ENCODE data around the gene AURKAIP1.
"Not testable (repeated sequence)": the region's sequence is repeated elsewhere in the genome, so short reads cannot be mapped to it uniquely, and the experiment has no call there.

The AURKAIP1 gene

GRCh38 chr1:1417396-1417795 lies 42.4 kb upstream of the AURKAIP1 start:
- not testable (repeated sequence) for H3K36me3 Mint-ChIP-seq (ENCODE audit: insufficient read depth); ATAC-seq (replicated peaks); DNase-seq; H3K4me1 Mint-ChIP-seq (ENCODE audit: low read depth in 2 of 2); H3K9me3 Mint-ChIP-seq; H3K27ac Mint-ChIP-seq; H3K4me3 Mint-ChIP-seq
- H3K27me3 Mint-ChIP-seq: peaks cover under 1 to 18% of the 10 kb centered on the region in 2 donors

GRCh38 chr1:1415751-1416150 lies 40.7 kb upstream of the AURKAIP1 start:
- H3K4me3 Mint-ChIP-seq: no peak overlapping the region
- DNase-seq: no peak
- H3K9me3 Mint-ChIP-seq: no peaks in the 10 kb centered on the region
- H3K27ac Mint-ChIP-seq: no peak overlapping the region
- peaks cover 0 to 4% of the 10 kb centered on the region in 2 donors for H3K27me3 Mint-ChIP-seq
- no peaks in the 10 kb centered on the region for H3K4me1 Mint-ChIP-seq (ENCODE audit: low read depth in 2 of 2)
- no peaks in the 10 kb centered on the region for H3K36me3 Mint-ChIP-seq (ENCODE audit: insufficient read depth)
- ATAC-seq (replicated peaks): no peak

- not testable (repeated sequence) for H3K4me3 Mint-ChIP-seq; ATAC-seq (replicated peaks)
These were observed 37.4 kb upstream of the AURKAIP1 start for GRCh38 chr1:1412311-1412902.

DNA sequence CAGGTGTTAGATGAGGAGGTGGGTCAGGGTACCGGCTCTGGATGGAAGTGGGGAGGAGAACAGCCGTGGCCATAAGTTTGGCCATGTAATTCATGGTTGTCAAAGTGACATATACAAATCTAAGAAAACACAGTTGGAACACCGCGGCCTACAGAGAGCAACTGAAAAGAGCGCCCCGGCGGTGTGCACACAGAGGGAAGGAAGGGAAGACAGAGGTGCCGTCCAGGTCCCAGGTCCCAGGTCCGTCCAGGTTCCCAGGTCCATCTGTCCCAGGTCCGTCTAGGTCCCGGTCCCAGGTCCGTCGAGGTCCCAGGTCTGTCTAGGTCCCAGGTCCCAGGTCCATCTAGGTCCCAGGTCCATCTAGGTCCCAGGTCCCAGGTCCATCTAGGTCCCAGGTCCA lies 36.6 kb upstream of the AURKAIP1 start:
- Mint-ChIP-seq H3K27ac (peak overlapping the region in 1 of 2 donors; percentile 31), H3K4me3 (no peak overlapping the region), H3K27me3 (no peaks in the 10 kb centered on the region), H3K4me1 (ENCODE audit: low read depth in 2 of 2) (peaks cover 4 to 8% of the 10 kb centered on the region in 2 donors), H3K9me3 (no peaks in the 10 kb centered on the region), H3K36me3 (ENCODE audit: insufficient read depth) (peaks cover 10% of the 10 kb centered on the region)
- no peak for ATAC-seq (replicated peaks)
- no peak for DNase-seq

More at GRCh38 chr1:1412311-1412902, 37.4 kb upstream of the AURKAIP1 start:
- not testable (repeated sequence) for H3K36me3 Mint-ChIP-seq (ENCODE audit: insufficient read depth); H3K9me3 Mint-ChIP-seq; H3K4me1 Mint-ChIP-seq (ENCODE audit: low read depth in 2 of 2); DNase-seq; H3K27me3 Mint-ChIP-seq; H3K27ac Mint-ChIP-seq

GRCh38 chr1:1410238-1410637 lies 35.2 kb upstream of the AURKAIP1 start:
- not testable (repeated sequence) for H3K4me3 Mint-ChIP-seq; ATAC-seq (replicated peaks); DNase-seq; H3K27ac Mint-ChIP-seq; H3K27me3 Mint-ChIP-seq; H3K9me3 Mint-ChIP-seq
- Mint-ChIP-seq H3K4me1 (ENCODE audit: low read depth in 2 of 2) (peaks cover 8 to 14% of the 10 kb centered on the region in 2 donors), H3K36me3 (ENCODE audit: insufficient read depth) (peaks cover 23% of the 10 kb centered on the region)

- Mint-ChIP-seq H3K4me1 (ENCODE audit: low read depth in 2 of 2) (peaks cover 15 to 18% of the 10 kb centered on the region in 2 donors), H3K4me3 (peak overlapping the region; percentile 88 to 90), H3K36me3 (ENCODE audit: insufficient read depth) (peaks cover 48% of the 10 kb centered on the region), H3K27ac (peak overlapping the region; percentile 91 to 95), H3K9me3 (no peaks in the 10 kb centered on the region), H3K27me3 (no peaks in the 10 kb centered on the region)
- ATAC-seq (replicated peaks) (peak; percentile 21), DNase-seq (peak in 2 of 3 experiments; percentile 16 to 23)
These were observed 32.8 kb upstream of the AURKAIP1 start for GRCh38 chr1:1407636-1408318.

DNA sequence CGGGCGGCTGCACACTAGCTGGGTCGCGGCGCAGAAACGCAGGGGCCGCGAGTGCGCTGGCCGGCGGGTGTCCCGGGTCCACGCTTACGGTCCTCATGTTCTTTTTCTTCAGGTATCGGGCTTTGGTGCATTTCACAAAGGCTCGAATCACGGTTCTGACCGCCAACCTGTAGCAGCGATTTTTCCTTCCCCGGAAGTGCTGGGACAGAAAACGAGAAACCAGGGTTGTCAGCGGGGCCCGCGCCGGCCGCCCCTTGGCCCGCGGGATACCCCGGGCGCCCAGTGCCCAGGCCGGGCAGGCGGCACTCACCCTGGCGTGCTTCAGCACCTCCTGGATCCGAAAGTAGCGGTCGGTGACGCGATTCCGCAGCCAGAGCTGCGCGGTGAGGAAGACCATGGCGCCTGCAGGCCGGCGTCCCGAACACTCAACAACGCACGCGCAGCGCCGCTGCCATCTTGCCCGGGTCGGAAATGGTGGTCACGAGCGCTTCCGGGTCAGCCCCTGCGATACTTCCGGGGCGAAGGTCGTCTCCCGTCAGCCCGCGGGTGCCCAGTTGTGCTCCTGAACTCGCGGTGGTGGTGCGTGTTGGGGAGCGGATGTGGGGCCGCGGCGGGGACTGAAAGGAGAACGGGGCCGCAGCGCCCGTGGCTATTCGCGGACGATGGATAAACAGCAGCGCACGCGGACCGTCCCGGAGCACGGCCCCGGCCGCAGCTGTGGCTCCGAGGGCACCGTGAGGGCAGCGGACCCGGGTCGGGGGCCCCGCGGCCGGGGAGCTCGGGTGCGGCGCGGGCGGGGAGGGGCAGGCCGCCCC lies 32.0 kb upstream of the AURKAIP1 start, which contains the start of gene MRPL20:
Gene MRPL20 (minus strand): TSS at position 473 of the 815 bp plus-strand sequence. CDS start 76 bp downstream, at position 397.
- Mint-ChIP-seq H3K4me3 (peak within 1 kb of the TSS; percentile 88 to 90), H3K27me3 (no peaks in the 10 kb centered on the region), H3K36me3 (ENCODE audit: insufficient read depth) (peaks cover 56% of the 10 kb centered on the region)

DNA sequence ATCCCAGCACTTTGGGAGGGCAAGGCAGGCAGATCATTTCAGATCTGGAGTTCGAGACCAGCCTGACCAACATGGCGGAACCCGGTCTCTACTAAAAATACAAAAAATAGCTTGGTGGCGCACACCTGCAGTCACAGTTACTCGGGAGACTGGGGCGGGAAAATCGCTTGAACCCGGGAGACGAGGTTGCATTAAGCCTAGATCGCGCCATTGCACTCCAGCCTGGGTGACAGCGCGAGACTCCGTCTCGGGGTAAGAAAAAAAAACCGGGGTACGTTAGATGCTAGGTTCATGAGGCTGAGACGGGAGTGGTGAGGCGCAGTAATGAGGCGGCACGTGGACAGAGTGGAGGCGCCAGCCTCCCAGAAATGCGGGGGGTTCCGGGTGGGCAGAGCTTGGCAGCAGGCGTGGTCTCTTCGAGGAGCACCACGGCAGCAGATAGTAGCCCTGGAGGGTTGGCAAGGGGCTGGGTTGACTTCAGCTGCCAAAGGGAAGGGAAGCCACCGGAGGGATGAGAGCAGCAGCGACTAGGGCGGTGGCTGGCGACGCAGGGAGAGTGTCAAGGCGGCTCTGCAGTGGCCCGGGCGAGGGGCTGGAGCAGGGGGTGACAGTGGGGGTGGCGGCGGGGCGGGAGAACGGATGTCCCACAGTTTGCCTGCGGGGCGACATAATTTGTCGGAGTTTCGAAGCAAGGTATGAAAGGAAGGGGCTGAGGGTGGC lies 31.3 kb upstream of the AURKAIP1 start:
- H3K27ac Mint-ChIP-seq: peak overlapping the region; percentile 91 to 95
- no peak for DNase-seq
- H3K27me3 Mint-ChIP-seq: no peaks in the 10 kb centered on the region
- H3K4me3 Mint-ChIP-seq: peak overlapping the region; percentile 88 to 90
- peaks cover 21 to 22% of the 10 kb centered on the region in 2 donors for H3K4me1 Mint-ChIP-seq (ENCODE audit: low read depth in 2 of 2)
- H3K9me3 Mint-ChIP-seq: no peaks in the 10 kb centered on the region
- H3K36me3 Mint-ChIP-seq (ENCODE audit: insufficient read depth): peaks cover 63% of the 10 kb centered on the region
- no peak for ATAC-seq (replicated peaks)

More for the DNA sequence above, 32.0 kb upstream of the AURKAIP1 start, which contains the start of gene MRPL20:
- DNase-seq (peak; percentile 92 to 95 (median 93)), ATAC-seq (replicated peaks) (peak; percentile 94)
- Mint-ChIP-seq H3K4me1 (ENCODE audit: low read depth in 2 of 2) (peaks cover 20% of the 10 kb centered on the region in 2 donors), H3K9me3 (no peaks in the 10 kb centered on the region), H3K27ac (peak within 1 kb of the TSS; percentile 91 to 95)

GRCh38 chr1:1403653-1404052 lies 28.6 kb upstream of the AURKAIP1 start:
- Mint-ChIP-seq H3K27ac (peak overlapping the region in 1 of 2 donors; percentile 23), H3K9me3 (no peaks in the 10 kb centered on the region), H3K4me3 (peak overlapping the region; percentile 9 to 59), H3K27me3 (no peaks in the 10 kb centered on the region), H3K4me1 (ENCODE audit: low read depth in 2 of 2) (peaks cover 39 to 40% of the 10 kb centered on the region in 2 donors), H3K36me3 (ENCODE audit: insufficient read depth) (peaks cover 87% of the 10 kb centered on the region)
- DNase-seq (no peak), ATAC-seq (replicated peaks) (no peak)

- Mint-ChIP-seq H3K4me3 (peak overlapping the region; percentile 27 to 59), H3K36me3 (ENCODE audit: insufficient read depth) (peaks cover 94% of the 10 kb centered on the region)
These were observed 27.9 kb upstream of the AURKAIP1 start for GRCh38 chr1:1402901-1403392.

DNA sequence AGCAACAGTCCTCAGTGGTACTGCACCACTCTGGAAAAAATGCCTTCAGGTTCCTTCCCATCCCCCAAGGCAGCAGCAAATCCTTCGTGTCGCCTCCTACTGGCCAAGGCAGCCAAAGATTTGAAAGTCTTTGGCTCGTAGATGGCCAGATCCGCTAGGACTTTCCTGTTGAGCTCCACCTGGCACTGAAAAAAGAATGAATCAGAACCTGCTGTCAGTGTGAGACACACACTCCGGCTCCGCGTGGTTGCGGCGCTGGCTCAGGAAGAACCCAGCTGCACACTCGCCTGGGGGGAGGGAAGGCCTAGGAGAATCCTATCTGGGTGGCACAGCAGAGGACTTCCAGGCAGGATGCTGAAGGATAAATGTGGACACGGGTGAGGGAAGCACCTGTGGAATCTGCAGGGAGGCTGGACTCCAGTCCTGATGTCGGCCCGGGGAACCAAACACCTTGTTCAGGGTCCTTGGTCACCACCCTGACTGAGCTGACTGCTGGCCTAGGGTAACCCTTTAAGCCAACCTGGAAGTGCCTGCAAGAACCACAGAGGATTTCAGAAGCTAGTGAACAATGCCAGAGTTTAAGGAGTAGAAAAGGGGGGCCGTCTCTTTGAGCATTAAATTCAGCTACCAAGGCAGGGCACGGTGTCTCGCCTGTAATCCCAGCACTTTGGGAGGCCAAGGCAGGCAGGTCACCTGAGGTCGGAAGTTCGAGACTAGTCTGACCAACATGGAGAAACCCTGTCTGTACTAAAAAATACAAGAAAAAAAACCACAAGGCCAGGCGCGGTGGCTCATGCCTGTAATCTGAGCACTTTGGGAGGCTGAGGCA lies 27.3 kb upstream of the AURKAIP1 start:
- no peak for DNase-seq
- Mint-ChIP-seq H3K27ac (peak overlapping the region; percentile 67 to 83), H3K4me1 (ENCODE audit: low read depth in 2 of 2) (peaks cover 40 to 41% of the 10 kb centered on the region in 2 donors)

More at GRCh38 chr1:1402901-1403392, 27.9 kb upstream of the AURKAIP1 start:
- Mint-ChIP-seq H3K4me1 (ENCODE audit: low read depth in 2 of 2) (peaks cover 39 to 41% of the 10 kb centered on the region in 2 donors), H3K27ac (peak overlapping the region in 1 of 2 donors; percentile 23)
- DNase-seq; ATAC-seq (replicated peaks); H3K9me3 Mint-ChIP-seq; H3K27me3 Mint-ChIP-seq: not testable (repeated sequence)

DNA sequence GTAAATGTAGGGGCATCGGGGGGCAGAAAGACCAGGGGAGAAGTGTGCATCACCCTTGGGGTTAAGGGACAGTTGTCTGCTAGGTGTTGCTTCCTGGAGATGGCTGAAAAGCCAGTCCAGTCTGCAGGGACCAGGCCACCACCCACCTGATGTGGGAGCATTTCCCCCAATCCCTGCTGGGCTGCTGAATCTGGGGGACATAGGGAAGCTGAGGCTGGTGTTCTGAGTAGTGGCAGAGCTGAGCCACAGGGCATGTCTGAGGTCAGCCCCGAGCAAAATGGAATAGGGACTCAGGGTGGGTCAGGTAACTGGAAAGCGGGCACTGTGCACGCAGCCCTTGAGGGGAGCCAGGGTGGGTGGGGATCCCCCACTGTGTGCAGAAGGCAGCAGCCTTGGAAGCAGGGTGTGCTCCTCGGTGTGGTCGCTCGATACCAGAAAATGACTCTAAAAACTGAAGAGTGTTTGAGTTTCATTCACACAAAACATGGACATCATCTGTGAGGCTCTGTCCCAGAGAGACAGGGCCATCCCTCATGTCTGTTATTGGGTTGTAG lies 26.5 kb upstream of the AURKAIP1 start:
- no peaks in the 10 kb centered on the region for H3K9me3 Mint-ChIP-seq
- H3K4me1 Mint-ChIP-seq (ENCODE audit: low read depth in 2 of 2): peaks cover 37 to 41% of the 10 kb centered on the region in 2 donors
- peak overlapping the region in 1 of 2 donors; percentile 94 for H3K27ac Mint-ChIP-seq
- H3K4me3 Mint-ChIP-seq: peak overlapping the region; percentile 31 to 88
- ATAC-seq (replicated peaks) (no peak), DNase-seq (no peak)
- peaks cover 97% of the 10 kb centered on the region for H3K36me3 Mint-ChIP-seq (ENCODE audit: insufficient read depth)
- no peaks in the 10 kb centered on the region for H3K27me3 Mint-ChIP-seq

More for the DNA sequence above, 27.3 kb upstream of the AURKAIP1 start:
- Mint-ChIP-seq H3K27me3 (no peaks in the 10 kb centered on the region), H3K36me3 (ENCODE audit: insufficient read depth) (peaks cover 95% of the 10 kb centered on the region), H3K4me3 (no peak overlapping the region), H3K9me3 (no peaks in the 10 kb centered on the region)
- no peak for ATAC-seq (replicated peaks)
